Dendritic cell treated with granulocyte-macrophage colony-stimulating factor and Interleukin-4, amounts not matched to agents 40 ng/mL and 50 ng/mL, for 4 days (primary cell): Measurements from ENCODE around the gene CEP85L.

Experiments used
- H3K27ac Mint-ChIP-seq: one replicate; pipeline ENCODE4 v1.8.0; 2022; ENCODE audit warnings: mild to moderate bottlenecking, mixed read lengths
- H3K27me3 Mint-ChIP-seq: one replicate; pipeline ENCODE4 v1.8.0; 2022; ENCODE audit warnings: mild to moderate bottlenecking, mixed read lengths
- H3K36me3 Mint-ChIP-seq: one replicate; pipeline ENCODE4 v1.8.0; 2022; ENCODE audit warnings: low read depth, mixed read lengths
- H3K4me1 Mint-ChIP-seq: one replicate; pipeline ENCODE4 v1.8.0; 2022; ENCODE audit warnings: low read depth, mixed read lengths
- H3K4me3 Mint-ChIP-seq: one replicate; pipeline ENCODE4 v1.8.0; 2022; ENCODE audit warnings: mild to moderate bottlenecking, moderate library complexity, mixed read lengths
- H3K9me3 Mint-ChIP-seq: one replicate; pipeline ENCODE4 v1.8.0; 2022; ENCODE audit warnings: mixed read lengths
- intact Hi-C: fragments of 100-400 bp; cut with micrococcal nuclease; formaldehyde crosslinking; loops from one replicate; pipeline ENCODE4 v1.15.0; 2022

The CEP85L gene

DNA sequence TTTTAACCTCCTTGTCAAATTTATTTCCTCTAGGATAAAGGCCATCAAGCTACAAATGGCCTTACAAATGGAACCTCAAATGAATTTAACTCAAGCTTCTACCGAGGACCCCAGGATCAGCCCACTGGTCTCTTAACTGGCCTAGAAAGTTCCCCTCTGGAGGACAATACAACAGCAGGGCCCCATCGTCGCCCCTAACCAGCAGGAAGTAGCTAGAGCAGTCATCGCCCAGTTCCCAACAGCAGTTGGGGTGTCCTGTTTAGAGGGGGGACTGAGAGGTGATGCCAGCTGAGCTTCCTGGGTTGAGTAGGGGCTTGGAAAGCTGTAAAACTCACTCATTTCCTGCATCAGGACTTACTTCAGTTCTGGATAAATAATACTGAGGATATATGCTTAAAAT, 25.6 kb downstream of the CEP85L start:
- no peaks in the 10 kb centered on the region for H3K27me3 Mint-ChIP-seq
- peaks cover 15% of the 10 kb centered on the region for H3K4me1 Mint-ChIP-seq
- H3K36me3 Mint-ChIP-seq = peaks cover 33% of the 10 kb centered on the region
- intact Hi-C loops = no loop called here
- H3K9me3 Mint-ChIP-seq = peaks cover 8% of the 10 kb centered on the region
- H3K27ac Mint-ChIP-seq = no peak overlapping the region
- H3K4me3 Mint-ChIP-seq = no peak overlapping the region

DNA sequence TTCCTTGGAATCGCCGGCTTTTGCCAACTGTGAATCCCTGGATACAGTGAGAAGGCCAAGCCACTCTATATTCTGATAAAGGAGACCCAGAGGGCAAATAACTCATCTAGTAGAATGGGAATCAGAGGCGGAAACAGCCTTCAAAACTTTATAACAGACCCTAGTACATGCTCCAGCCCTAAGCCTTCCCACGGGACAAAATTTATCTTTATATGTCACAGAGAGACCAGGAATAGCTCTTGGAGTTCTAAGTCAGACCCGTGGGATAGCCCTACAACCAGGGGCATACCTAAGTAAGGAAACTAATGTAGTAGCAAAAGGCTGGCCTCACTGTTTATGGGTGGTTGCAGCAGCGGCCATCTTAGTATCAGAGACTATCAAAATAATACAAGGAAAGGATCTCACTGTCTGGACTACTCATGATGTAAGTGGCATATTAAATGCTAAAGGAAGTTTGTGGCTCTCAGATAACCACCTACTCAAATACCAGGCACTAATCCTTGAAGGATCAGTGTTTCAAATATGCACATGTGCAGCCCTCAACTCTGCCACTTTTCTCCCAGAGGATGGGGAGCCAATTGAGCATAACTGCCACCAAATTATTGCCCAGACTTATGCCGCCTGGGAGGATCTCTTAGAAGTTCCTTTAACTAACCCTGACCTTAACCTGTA, 29.5 kb downstream of the CEP85L start:
- Mint-ChIP-seq H3K27me3 (no peaks in the 10 kb centered on the region), H3K27ac (no peak overlapping the region), H3K9me3 (peaks cover 8% of the 10 kb centered on the region), H3K4me1 (peaks cover 23% of the 10 kb centered on the region), H3K4me3 (no peak overlapping the region), H3K36me3 (peaks cover 10% of the 10 kb centered on the region)
- intact Hi-C loops = no loop called here

DNA sequence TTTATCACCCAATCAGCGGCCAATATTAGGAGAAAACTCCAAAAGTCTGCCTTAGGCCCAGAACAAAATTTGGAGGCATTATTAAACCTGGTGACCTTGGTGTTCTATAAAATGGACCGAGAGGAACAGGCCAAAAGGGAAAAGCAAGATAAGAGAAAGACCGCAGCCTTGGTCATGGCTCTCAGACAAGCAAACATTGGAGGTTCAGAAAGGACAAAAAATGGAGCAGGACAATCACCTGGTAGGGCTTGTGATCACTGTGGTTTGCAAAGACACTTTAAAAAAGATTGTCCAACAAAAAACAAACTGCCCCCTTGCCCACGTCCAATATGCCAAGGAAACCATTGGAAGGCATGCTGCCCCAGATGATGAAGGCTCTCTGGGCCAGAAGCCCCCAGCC, 31.2 kb downstream of the CEP85L start:
- no peaks in the 10 kb centered on the region for H3K9me3 Mint-ChIP-seq
- intact Hi-C loops = no loop called here
- no peak overlapping the region for H3K27ac Mint-ChIP-seq
- no peaks in the 10 kb centered on the region for H3K36me3 Mint-ChIP-seq
- no peak overlapping the region for H3K4me3 Mint-ChIP-seq
- peaks cover 23% of the 10 kb centered on the region for H3K4me1 Mint-ChIP-seq
- no peaks in the 10 kb centered on the region for H3K27me3 Mint-ChIP-seq

DNA sequence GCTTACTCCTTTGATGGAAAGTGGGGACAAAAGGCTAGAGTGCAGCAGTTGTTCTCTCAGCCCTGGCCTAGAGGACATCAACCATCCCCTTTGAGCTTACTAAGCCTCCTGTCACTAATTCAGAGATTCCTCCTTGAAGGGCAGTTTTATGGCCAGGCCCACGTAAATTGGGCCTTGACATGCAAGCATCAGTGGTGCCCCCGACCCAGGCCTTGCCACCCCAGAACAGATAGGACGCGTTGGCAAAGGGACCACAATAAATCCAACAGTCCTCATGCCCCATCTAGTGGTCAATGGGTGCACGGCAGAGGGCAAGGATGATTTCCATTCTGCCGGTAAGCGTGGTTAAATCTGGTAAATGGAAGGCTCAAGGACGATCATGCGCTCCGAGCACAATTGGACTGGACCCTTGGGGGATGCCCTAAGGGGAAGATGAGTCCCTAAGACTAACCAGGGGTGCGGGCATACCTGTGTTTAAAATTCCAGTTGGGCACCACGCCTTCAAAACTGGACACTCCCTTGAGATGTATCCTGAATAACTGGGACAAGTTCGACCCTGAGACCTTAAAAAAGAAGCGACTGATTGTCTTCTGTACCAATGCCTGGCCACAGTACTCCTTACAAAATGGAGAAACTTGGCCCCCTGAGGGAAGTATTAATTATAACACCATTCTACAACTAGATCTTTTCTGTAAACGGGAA, 32.6 kb downstream of the CEP85L start:
- H3K27ac Mint-ChIP-seq = no peak overlapping the region
- intact Hi-C loops = loop anchor here (1.0 to 5.0 kb wide), 2 partner anchors 336 to 642 kb away; no protein-coding TSS in a partner anchor
- H3K9me3 Mint-ChIP-seq = no peaks in the 10 kb centered on the region
- no peak overlapping the region for H3K4me3 Mint-ChIP-seq
- peaks cover 17% of the 10 kb centered on the region for H3K4me1 Mint-ChIP-seq
- no peaks in the 10 kb centered on the region for H3K36me3 Mint-ChIP-seq
- no peaks in the 10 kb centered on the region for H3K27me3 Mint-ChIP-seq

DNA sequence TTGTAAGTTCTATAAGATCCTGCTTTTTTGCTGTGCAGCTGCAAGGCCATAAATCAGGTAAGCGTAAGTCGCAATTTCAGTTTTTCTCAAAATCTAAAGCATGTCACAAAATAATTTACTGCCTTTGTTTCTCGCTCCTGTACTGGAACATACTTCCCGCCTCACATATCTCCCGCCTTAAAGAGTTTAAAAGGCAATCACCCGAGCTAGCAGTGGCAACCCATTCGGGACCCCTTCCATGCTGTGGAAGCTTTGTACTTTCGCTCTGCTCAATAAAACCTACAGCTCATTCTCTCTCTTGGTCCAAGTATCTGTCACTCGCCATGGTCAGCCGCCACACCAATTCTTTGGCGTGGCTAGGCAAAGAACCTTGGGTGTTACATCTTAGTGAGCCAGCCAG, 34.0 kb downstream of the CEP85L start:
- H3K4me1 Mint-ChIP-seq = peaks cover 17% of the 10 kb centered on the region
- no peak overlapping the region for H3K27ac Mint-ChIP-seq
- H3K9me3 Mint-ChIP-seq = no peaks in the 10 kb centered on the region
- no peaks in the 10 kb centered on the region for H3K36me3 Mint-ChIP-seq
- intact Hi-C loops = loop anchor here (5.0 kb wide), 1 partner anchor 640 kb away; no protein-coding TSS in a partner anchor
- H3K27me3 Mint-ChIP-seq = no peaks in the 10 kb centered on the region
- no peak overlapping the region for H3K4me3 Mint-ChIP-seq

DNA sequence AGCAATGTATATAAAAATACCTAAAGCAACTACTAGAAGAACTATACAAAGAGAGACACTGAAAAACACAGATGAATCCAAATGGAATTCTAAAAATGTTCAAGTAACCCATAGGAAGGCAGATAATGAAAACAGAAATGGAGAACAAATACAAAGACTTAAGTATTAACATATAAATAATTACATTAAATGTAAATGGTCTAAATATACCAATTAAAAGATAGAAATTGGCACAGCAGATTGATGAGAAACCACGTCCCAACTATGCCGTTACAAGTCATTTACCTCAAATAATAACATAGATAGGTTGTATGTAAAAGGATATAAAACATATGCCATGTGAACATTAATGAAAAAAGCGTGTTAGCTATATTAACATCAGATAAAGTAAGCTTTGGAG, 40.1 kb downstream of the CEP85L start:
- Mint-ChIP-seq H3K4me1 (peaks cover 34% of the 10 kb centered on the region), H3K27me3 (no peaks in the 10 kb centered on the region), H3K36me3 (no peaks in the 10 kb centered on the region), H3K9me3 (no peaks in the 10 kb centered on the region), H3K27ac (no peak overlapping the region), H3K4me3 (no peak overlapping the region)
- intact Hi-C loops = no loop called here

DNA sequence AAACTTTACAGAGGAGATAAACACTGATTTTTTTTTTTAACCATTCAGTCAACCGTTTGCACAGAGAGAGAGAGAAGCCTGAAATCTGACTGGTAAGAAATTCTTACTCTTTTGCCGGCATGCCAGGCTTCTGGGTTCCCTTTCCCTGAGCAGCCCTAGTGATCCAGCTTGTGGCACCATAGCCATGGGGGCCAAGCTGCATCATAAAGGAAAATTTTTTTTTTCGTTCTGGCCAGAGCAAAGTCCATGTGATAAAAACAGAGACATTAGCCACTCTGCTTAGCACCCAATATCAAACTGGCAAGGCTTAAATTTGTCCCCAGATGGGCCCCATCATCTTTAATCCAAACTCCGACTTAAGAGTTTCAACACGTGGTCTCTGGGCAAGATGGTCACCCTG, 44.5 kb downstream of the CEP85L start:
- intact Hi-C loops = no loop called here
- no peaks in the 10 kb centered on the region for H3K27me3 Mint-ChIP-seq
- H3K9me3 Mint-ChIP-seq = no peaks in the 10 kb centered on the region
- no peak overlapping the region for H3K4me3 Mint-ChIP-seq
- H3K27ac Mint-ChIP-seq = no peak overlapping the region
- peaks cover 28% of the 10 kb centered on the region for H3K4me1 Mint-ChIP-seq
- H3K36me3 Mint-ChIP-seq = no peaks in the 10 kb centered on the region

DNA sequence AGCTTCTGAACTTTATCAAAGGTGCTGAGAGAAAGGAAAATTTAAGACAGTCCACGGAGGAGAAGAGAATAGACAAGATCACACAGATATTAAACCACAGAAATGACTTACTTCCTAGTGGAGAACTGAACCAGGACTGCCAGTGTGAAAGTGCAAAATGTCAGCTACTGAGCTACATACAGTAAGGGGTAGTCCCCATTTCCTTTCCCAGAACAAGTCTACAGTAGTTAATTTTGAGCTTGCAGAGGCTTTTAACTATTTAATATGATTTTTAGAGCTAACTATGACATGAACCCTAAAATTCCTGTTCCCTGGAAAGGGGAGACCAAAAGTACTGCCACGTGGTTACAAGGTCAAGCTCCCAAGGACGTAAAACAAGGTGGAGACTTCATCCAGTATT, 45.1 kb downstream of the CEP85L start:
- no peaks in the 10 kb centered on the region for H3K27me3 Mint-ChIP-seq
- H3K4me3 Mint-ChIP-seq = no peak overlapping the region
- no peaks in the 10 kb centered on the region for H3K9me3 Mint-ChIP-seq
- no peaks in the 10 kb centered on the region for H3K36me3 Mint-ChIP-seq
- intact Hi-C loops = no loop called here
- H3K27ac Mint-ChIP-seq = no peak overlapping the region
- H3K4me1 Mint-ChIP-seq = peaks cover 26% of the 10 kb centered on the region

DNA sequence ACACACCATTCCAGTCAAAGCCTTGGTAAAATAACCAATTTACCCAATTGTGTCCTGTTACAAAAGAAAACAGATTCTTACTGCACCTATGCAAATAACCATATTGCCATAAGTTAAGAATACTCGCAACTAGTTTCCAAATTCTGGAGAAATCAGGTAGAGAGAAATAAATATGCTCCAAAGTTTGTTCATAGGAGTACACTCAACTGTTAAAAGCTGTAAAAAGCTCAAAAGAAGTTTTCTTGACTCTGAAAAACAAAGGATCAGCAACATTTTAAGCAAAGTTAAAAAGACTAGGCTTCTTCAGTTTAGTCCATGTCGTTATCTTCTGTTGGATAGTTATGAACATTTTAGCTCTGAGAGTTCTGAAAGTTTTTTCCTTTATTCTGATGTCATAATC, 48.0 kb downstream of the CEP85L start:
- intact Hi-C loops = no loop called here
- Mint-ChIP-seq H3K36me3 (no peaks in the 10 kb centered on the region), H3K27me3 (no peaks in the 10 kb centered on the region), H3K9me3 (no peaks in the 10 kb centered on the region), H3K27ac (no peak overlapping the region), H3K4me3 (no peak overlapping the region), H3K4me1 (peaks cover 20% of the 10 kb centered on the region)

DNA sequence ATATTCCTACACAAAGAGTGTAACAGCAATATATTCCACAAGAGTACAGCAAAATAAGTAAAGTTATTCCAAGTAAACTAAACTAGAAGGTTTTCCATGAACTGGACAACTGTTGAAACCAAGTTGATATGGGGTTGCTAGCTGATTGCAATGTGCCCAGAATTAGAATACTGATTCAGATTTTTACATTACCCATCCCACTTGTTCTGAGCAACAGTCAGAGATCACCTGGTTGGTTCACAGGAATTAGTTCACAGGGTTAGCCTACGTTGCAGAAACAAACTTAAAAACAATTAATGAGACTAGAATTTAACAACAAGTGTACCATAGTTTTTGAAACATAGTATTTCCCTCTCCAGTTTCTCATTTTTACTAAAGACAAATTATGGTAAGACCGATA, 49.1 kb downstream of the CEP85L start:
- H3K4me3 Mint-ChIP-seq = no peak overlapping the region
- intact Hi-C loops = no loop called here
- H3K27me3 Mint-ChIP-seq = no peaks in the 10 kb centered on the region
- H3K36me3 Mint-ChIP-seq = no peaks in the 10 kb centered on the region
- H3K9me3 Mint-ChIP-seq = peaks cover 1% of the 10 kb centered on the region
- H3K27ac Mint-ChIP-seq = no peak overlapping the region
- H3K4me1 Mint-ChIP-seq = peaks cover 14% of the 10 kb centered on the region

DNA sequence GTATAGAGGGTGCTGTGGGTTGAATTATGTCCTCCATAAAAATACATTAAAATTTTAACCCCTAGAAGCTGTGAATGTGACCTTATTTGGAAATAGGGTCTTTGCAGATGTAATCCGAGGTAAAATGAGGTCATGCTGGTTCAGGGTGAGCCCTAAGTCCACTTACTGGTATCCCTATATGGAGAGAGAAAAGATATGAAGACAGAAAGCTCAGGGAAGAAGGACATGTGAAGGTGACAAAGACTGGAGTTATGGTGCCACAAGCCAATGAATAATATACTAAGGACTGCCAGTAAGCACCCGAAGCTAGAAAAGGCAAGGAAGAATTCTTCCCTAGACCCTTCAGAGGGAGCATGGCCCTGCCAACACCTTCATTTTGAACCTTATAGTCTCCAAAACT, 53.1 kb downstream of the CEP85L start:
- H3K4me1 Mint-ChIP-seq = peaks cover 5% of the 10 kb centered on the region
- H3K27ac Mint-ChIP-seq = no peak overlapping the region
- no peak overlapping the region for H3K4me3 Mint-ChIP-seq
- no peaks in the 10 kb centered on the region for H3K27me3 Mint-ChIP-seq
- intact Hi-C loops = no loop called here
- H3K9me3 Mint-ChIP-seq = peaks cover 11% of the 10 kb centered on the region
- H3K36me3 Mint-ChIP-seq = no peaks in the 10 kb centered on the region

DNA sequence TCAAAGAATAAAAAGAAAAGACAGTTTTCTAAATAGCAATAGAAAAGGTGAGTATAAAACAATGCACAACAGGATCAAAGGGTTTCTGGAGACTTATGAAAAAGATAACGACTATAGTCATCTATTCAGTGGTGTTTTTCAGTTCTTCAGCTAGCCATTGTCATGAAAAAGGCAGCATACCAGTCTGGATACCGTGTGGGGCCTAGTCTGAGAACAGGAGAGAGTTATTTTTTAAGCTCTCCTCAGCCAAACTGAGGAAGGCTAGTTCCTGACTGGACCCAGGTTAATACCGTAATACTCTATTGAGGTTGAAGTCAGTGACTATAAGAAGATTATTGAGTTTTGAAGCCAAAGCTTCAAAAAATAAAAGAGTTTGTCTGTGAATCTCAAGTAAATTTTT, 53.8 kb downstream of the CEP85L start:
- H3K9me3 Mint-ChIP-seq = peaks cover 11% of the 10 kb centered on the region
- no peak overlapping the region for H3K27ac Mint-ChIP-seq
- intact Hi-C loops = no loop called here
- peaks cover 5% of the 10 kb centered on the region for H3K4me1 Mint-ChIP-seq
- H3K36me3 Mint-ChIP-seq = no peaks in the 10 kb centered on the region
- H3K27me3 Mint-ChIP-seq = no peaks in the 10 kb centered on the region
- H3K4me3 Mint-ChIP-seq = no peak overlapping the region

DNA sequence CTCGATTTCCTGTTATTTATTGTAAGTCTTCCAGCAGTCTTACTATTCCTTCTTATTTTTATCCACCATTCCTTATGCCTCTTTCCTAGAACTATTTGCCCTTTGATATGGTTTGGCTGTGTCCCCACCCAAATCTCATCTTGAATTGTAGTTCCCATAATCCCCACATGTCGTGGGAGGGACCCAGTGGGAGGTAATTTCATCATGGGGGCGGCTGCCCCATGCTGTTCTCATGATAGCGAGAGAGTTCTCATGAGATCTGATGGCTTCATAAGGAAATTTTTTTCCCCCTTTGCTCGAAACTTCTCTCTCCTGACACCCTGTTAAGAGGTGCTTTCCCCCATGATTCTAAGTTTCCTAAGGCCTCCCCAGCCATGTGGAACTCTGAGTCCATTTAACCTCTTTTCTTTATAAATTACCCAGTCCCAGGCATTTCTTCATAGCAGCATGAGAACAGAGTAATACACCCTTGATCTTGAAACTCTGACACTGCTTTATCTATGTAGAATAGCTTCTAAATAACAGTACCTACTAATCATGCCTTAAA, 54.5 kb downstream of the CEP85L start:
- intact Hi-C loops = no loop called here
- no peak overlapping the region for H3K27ac Mint-ChIP-seq
- H3K4me3 Mint-ChIP-seq = no peak overlapping the region
- H3K9me3 Mint-ChIP-seq = peaks cover 11% of the 10 kb centered on the region
- no peaks in the 10 kb centered on the region for H3K36me3 Mint-ChIP-seq
- peaks cover 5% of the 10 kb centered on the region for H3K4me1 Mint-ChIP-seq
- no peaks in the 10 kb centered on the region for H3K27me3 Mint-ChIP-seq

DNA sequence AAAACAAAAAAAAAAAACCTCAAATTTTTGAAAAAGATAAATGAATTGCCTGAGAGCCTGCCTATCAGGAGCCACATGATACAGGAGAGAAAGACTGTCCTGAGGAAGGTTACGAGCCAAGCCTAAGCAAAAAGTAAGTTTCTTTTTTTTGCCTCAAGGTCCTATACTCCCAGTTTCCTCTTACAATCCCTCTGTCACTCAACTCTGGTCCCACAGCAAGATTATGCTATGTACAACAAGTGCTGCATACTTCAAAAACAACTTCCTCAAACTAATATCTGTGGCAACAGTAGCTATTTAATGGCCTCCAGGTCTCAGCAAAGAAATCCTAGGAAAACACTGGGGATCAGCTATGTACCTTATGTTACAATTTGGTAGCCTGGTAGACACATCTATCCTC, 56.5 kb downstream of the CEP85L start:
- H3K27ac Mint-ChIP-seq = no peak overlapping the region
- no peak overlapping the region for H3K4me3 Mint-ChIP-seq
- H3K36me3 Mint-ChIP-seq = peaks cover 11% of the 10 kb centered on the region
- peaks cover 5% of the 10 kb centered on the region for H3K4me1 Mint-ChIP-seq
- no peaks in the 10 kb centered on the region for H3K27me3 Mint-ChIP-seq
- intact Hi-C loops = no loop called here
- H3K9me3 Mint-ChIP-seq = peaks cover 11% of the 10 kb centered on the region
